Common myeloid progenitor, CD34-positive (primary cell): ENCODE data around the gene LY6G6C.

Experiments used
- CTCF ChIA-PET: fragments of 350-600 bp; sonication (Branson Sonifier 250); formaldehyde crosslinking; loops from one replicate; lab custom pipeline; 2021; ENCODE audit warnings: antibody characterized with exemption; lab: Charles Lee
- POLR2A ChIA-PET: fragments of 350-600 bp; sonication (Branson Sonifier 250); formaldehyde crosslinking; loops from one replicate; lab custom pipeline; 2021; ENCODE audit warnings: antibody characterized with exemption; lab: Charles Lee
- DNase-seq, 3 donors: peaks; one replicate each; pipeline versions ENCODE4 v3.0.0 to v3.0.0-alpha.2; 2013
- H3K27ac ChIP-seq, 2 experiments: 1 replicate in 1 of 2; 2 replicates in 1 of 2; pipeline ENCODE4 v1.7.0; 2013; ENCODE audit warnings: inconsistent platforms in 2 of 2, low read length in 2 of 2, mild to moderate bottlenecking in 2 of 2, low read depth in 1 of 2, moderate library complexity in 1 of 2; ENCODE audit not compliant: severe bottlenecking in 2 of 2, insufficient read depth in 1 of 2, poor library complexity in 1 of 2
- H3K27me3 ChIP-seq, 5 experiments: replicated peaks in 2 of 5; 1 replicate in 3 of 5; 2 replicates in 2 of 5; pipeline versions ENCODE4 v1.6.1 to v1.7.0; 2013; ENCODE audit warnings: low read length in 4 of 5, mild to moderate bottlenecking in 2 of 5, moderate library complexity in 2 of 5, inconsistent platforms in 1 of 5; ENCODE audit not compliant: insufficient read depth in 5 of 5, control insufficient read depth in 4 of 5
- H3K36me3 ChIP-seq, 4 experiments: 1 replicate in 2 of 4; 2 replicates in 2 of 4; pipeline versions ENCODE4 v1.6.1 to v1.7.0; 2013; ENCODE audit warnings: low read length in 3 of 4, control low read depth in 1 of 4, mild to moderate bottlenecking in 1 of 4; ENCODE audit not compliant: control insufficient read depth in 4 of 4, insufficient read depth in 4 of 4
- H3K4me1 ChIP-seq, 4 experiments: 1 replicate in 3 of 4; 2 replicates in 1 of 4; pipeline versions ENCODE4 v1.6.1 to v1.7.1; 2013; ENCODE audit warnings: low read length in 3 of 4, mild to moderate bottlenecking in 3 of 4, control low read depth in 1 of 4, inconsistent platforms in 1 of 4, moderate library complexity in 1 of 4; ENCODE audit not compliant: control insufficient read depth in 4 of 4, insufficient read depth in 4 of 4; ENCODE audit errors: control extremely low read depth in 1 of 4
- H3K4me3 ChIP-seq, 7 experiments: 1 replicate in 4 of 7; 2 replicates in 3 of 7; pipeline versions ENCODE4 v1.5.1 to v1.7.0; 2013; ENCODE audit warnings: mild to moderate bottlenecking in 7 of 7, low read length in 6 of 7, moderate library complexity in 6 of 7, inconsistent platforms in 2 of 7, low read depth in 2 of 7, control low read depth in 1 of 7; ENCODE audit not compliant: insufficient read depth in 4 of 7, control insufficient read depth in 1 of 7; ENCODE audit errors: extremely low read depth in 1 of 7
- H3K9me3 ChIP-seq, 5 experiments: 1 replicate in 4 of 5; 2 replicates in 1 of 5; pipeline versions ENCODE4 v1.6.1 to v1.7.1; 2013; ENCODE audit warnings: low read length in 4 of 5, mild to moderate bottlenecking in 2 of 5, inconsistent platforms in 1 of 5, low read depth in 1 of 5, moderate library complexity in 1 of 5; ENCODE audit not compliant: control insufficient read depth in 4 of 5, insufficient read depth in 2 of 5; ENCODE audit errors: control extremely low read depth in 1 of 5
- WGBS: methylation state at CpG from one replicate; pipeline ENCODE4 v1.1.5; 2013; ENCODE audit not compliant: insufficient coverage; 5-methylcytosine and 5-hydroxymethylcytosine counted together

Gene LY6G6C

DNA sequence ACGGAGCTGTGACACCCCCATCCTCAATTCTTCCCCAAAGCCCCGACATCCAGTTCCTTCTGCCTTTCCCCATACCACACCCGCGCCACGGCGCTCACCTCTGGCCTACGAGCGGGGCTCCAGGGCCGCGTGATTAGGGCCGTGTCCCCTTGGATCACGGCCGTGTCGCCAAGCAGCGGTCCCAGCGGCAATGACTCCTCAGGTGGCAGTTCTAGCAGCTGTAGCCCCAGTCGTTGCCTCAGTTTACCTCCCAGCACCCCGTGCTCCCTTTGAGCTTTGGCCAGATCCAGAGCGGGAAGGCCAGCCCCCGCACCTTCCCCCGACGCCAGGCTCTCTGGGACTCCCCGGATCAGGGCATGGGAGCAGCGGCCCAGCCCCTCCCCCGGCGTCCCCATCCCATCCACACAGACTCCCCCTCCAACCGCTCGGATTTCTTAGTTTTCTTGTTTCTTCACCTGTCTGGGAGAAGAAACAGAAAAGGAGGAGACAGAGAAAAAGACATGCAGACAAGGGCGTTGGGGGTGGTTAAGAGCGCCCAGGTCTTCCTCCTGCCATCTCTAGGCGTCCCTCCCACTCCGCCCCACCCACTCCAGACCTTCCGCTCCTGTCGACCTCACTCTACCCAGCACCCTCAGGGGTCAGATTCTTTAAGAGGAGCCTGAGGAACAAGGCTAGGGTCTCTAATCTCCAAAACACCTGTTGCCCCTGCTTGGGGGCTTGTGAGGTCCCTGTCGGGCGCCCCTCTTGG is 7.4 kb upstream of the LY6G6C start, which contains the start of gene DDAH2:
TSS of gene DDAH2 (minus strand) at position 533 of the 748 bp plus-strand sequence. CDS start at position 395, 138 bp downstream.
- Histone ChIP-seq H3K4me3 (peak within 1 kb of the TSS; percentile 81 to 100 (median 95)), H3K27ac (peak within 1 kb of the TSS; percentile 64 to 88), H3K4me1 (peaks cover 16 to 77% (median 67%) of the 10 kb centered on the region in 4 experiments), H3K27me3 (no peaks in the 10 kb centered on the region), H3K9me3 (no peaks in the 10 kb centered on the region), H3K36me3 (peaks cover 7 to 54% (median 35%) of the 10 kb centered on the region in 4 experiments)
- ChIA-PET POLR2A (interaction anchor here (1.1 to 2.2 kb wide), 9 partner anchors 10 to 102 kb away, joined by 4 to 53 read pairs (median 10); partner anchors contain the start of genes HSPA1B, LSM2 and MSH5), CTCF (interaction anchor here (0.9 to 19.7 kb wide), 14 partner anchors 10 to 102 kb away, joined by 3 to 268 read pairs (median 6); partner anchors contain the start of genes C6orf47, CLIC1, HSPA1A and HSPA1B)
- DNase-seq: no peak
- WGBS: 43% methylated on average over 21 of the region's 36 CpGs

DNA sequence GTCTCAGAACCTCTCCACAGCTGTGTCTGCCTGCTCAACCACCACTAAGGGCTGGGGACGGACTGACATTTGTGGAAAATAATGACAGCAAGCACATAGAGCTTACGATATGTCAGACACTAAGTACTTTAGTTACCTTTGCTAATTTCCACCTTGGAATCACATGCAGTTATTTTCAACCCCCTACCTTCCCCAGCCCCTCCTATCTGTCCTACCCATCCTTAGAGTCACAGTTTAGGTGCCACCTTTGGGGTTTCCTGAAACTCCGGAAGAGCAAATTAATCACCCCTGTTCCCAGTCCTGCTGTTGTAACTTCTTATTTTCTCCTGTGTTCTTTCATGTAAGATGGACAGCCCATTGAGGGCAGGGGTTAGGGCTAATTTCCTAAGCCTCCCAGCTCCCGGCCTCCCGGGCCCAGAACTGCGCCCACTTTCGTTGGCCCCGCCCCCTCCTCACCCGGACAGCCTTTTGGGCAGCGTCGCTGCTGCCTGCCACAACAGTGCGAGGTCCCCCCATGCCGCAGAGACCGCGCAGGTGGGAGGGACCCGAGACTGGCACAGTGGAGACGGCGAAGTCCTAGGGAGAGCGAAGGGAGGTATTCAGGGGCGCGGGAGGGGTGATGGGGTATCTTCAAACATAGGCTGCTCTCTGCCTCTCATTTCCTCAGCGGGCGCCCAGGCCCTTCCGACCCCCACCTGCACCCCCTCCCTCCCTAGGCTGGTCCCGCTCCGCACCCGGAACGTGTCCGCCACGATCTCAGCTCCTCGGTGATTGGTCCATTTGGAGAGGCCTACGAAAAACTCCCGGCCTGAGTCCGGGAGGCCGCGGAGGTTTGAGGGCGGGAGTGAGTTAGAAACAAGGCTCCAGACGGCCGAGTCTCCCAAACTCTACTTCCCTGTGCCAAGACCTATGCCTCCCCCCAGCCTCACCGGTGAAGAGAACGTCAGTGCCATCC is 6.4 kb upstream of the LY6G6C start:
- Histone ChIP-seq H3K27me3 (no peaks in the 10 kb centered on the region), H3K4me3 (peak overlapping the region in 6 of 7 experiments; percentile 11 to 100 (median 95)), H3K27ac (peak overlapping the region; percentile 64 to 88), H3K9me3 (no peaks in the 10 kb centered on the region), H3K4me1 (peaks cover 13 to 76% (median 67%) of the 10 kb centered on the region in 4 experiments), H3K36me3 (peaks cover 7 to 44% (median 26%) of the 10 kb centered on the region in 4 experiments)
- 80% methylated on average over 24 of the region's 41 CpGs for WGBS
- ChIA-PET POLR2A (interaction anchor here (0.6 to 1.5 kb wide), 11 partner anchors 8 to 99 kb away, joined by 3 to 21 read pairs (median 5); partner anchors contain the start of genes CLIC1, HSPA1B and MSH5), CTCF (interaction anchor here (0.6 to 19.7 kb wide), 15 partner anchors 11 to 105 kb away, joined by 3 to 268 read pairs (median 4); partner anchors contain the start of genes ABHD16A, CLIC1, LY6G6D and MSH5)
- peak in 2 of 3 donors; percentile 92 to 93 for DNase-seq

DNA sequence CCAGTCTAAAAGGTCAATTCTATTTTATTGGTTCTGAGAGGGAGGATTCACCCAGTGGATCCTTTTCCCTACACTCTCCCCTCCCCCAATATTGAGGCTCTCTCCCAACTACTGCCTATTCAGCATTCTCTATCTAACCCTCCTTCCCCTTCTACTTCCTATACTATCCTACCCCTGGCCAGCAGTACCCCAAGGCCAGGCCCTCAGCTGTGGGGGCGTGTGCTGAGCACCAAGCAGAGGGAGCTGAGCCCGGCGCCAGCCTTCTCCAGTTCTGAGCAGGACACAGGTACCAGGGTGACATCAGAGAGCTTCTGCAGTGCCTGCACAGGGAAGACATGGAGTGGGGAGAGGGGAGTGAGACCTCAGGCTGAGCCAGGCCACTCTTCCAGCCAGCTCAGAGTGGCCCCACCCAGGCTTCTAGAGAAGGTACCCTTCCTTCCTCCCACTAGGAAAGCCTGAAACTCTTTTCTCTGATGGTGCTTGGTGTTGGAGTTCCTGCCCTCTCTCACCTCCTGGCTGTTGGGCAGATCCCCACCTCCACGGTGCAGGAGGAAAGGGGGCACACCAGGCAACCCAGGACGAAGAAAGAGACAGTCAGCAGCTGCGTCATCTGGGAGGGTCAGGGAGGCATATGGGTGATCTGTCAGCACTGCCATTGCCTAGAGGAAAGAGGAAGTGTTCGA is 5.6 kb upstream of the LY6G6C start:
- 41% methylated on average over 6 of the region's 7 CpGs for WGBS
- Histone ChIP-seq H3K27me3 (no peaks in the 10 kb centered on the region), H3K9me3 (no peaks in the 10 kb centered on the region), H3K36me3 (peaks cover 5 to 41% (median 23%) of the 10 kb centered on the region in 4 experiments), H3K4me1 (peaks cover 13 to 75% (median 70%) of the 10 kb centered on the region in 4 experiments), H3K27ac (peak overlapping the region; percentile 64 to 88), H3K4me3 (peak overlapping the region in 5 of 7 experiments; percentile 7 to 95 (median 44))
- DNase-seq: peak in 1 of 3 donors; percentile 78
- CTCF ChIA-PET: interaction anchor here (0.6 to 19.7 kb wide), 15 partner anchors 12 to 106 kb away, joined by 3 to 268 read pairs (median 3); partner anchors contain the start of genes ABHD16A, CLIC1, LY6G6D and MSH5
- POLR2A ChIA-PET: interaction anchor here (0.6 to 1.5 kb wide), 11 partner anchors 9 to 100 kb away, joined by 3 to 21 read pairs (median 5); partner anchors contain the start of genes CLIC1, HSPA1B and MSH5

DNA sequence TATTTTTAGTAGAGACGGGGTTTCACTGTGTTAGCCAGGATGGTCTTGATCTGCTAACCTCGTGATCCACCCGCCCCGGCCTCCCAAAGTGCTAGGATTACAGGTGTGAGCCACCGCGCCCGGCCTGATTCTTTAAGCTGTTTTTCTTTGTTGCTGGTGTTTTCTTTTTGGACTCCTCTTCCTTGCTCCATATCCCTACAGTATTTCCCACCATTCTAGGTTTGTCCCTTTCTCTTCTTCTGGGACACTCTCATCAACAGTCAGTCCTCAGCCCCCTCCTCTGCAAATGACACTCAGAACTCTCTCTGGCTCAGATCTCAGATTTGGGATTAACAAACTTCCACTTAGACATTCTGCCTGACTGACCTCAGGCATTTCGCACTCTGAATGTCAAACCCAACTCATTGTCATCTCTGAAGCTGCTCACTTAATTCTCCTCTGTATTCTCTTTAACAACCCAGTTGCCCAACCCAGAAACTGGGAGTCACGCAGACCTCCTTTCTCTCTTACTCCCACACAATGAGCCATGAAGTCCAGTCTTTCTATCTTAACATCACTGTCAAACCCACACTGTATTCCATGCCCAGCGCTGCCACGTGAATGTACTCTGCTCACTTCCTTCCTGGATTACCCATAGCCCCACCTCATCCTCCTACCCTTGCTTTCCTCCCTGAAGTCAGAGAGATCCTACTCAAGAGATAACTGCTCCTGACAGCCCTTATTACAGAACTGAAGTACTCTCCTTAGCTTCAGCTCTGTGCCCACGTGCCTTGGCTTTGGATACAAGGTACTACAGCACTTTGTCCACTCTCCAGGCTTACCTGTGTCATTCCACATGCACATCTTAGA is 4.2 kb upstream of the LY6G6C start:
- Histone ChIP-seq H3K36me3 (peaks cover under 1 to 28% (median 12%) of the 10 kb centered on the region in 4 experiments), H3K27me3 (no peaks in the 10 kb centered on the region), H3K27ac (peak overlapping the region in 1 of 2 experiments; percentile 88), H3K4me1 (peaks cover 13 to 74% (median 68%) of the 10 kb centered on the region in 4 experiments), H3K4me3 (no peak overlapping the region), H3K9me3 (no peaks in the 10 kb centered on the region)
- ChIA-PET POLR2A (interaction anchor here (0.7 to 1.2 kb wide), 3 partner anchors 10 to 105 kb away, joined by 3 to 6 read pairs (median 3); partner anchors contain the start of gene LY6G6D), CTCF (interaction anchor here (0.8 to 19.7 kb wide), 10 partner anchors 10 to 110 kb away, joined by 3 to 268 read pairs (median 6); partner anchors contain the start of genes CLIC1, LY6G6D, MSH5 and SAPCD1)
- no peak for DNase-seq
- 61% methylated on average over 8 of the region's 12 CpGs for WGBS

DNA sequence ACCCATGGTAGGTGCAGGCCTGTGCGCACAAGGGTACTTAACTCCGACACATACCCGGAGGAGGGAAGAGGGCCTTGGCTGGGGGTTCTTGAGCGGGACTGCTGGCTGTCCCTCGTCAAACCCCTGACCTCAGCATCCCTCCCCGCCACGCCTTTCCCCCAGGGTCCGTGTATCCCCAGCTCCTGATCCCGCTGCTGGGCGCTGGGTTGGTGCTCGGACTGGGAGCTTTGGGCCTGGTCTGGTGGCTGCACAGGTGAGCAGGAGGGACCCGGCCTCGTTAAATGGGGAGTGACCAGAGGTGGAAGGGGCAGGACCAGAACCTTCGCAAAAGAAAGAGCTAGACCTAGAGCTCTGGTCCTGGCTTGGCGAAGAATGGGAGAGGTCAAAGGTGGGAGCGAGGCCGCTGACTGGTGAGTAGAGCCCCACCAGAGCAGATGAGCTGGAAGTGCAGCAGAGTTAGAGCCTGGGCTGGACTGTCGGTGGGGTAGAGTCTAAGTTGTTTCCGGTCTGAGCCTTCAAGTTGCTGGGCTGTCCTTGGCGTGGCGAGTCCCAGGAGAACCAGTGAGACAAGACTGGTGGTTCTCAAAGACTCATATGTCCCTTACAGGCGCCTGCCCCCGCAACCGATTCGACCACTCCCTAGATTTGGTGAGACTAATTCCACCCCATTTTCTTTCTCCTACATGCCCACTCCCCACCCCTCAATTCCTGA is 2.6 kb upstream of the LY6G6C start:
- Histone ChIP-seq H3K36me3 (peaks cover 0 to 26% (median 9%) of the 10 kb centered on the region in 4 experiments), H3K27ac (peak overlapping the region in 1 of 2 experiments; percentile 65), H3K4me3 (peak overlapping the region in 4 of 7 experiments; percentile 32 to 69 (median 62)), H3K27me3 (no peaks in the 10 kb centered on the region), H3K4me1 (peaks cover 13 to 65% (median 57%) of the 10 kb centered on the region in 4 experiments), H3K9me3 (no peaks in the 10 kb centered on the region)
- 90% methylated on average over 22 of the region's 25 CpGs for WGBS
- ChIA-PET CTCF (interaction anchor here (1.0 to 19.7 kb wide), 14 partner anchors 9 to 106 kb away, joined by 3 to 268 read pairs (median 6); partner anchors contain the start of genes LY6G6D, LY6G6F, MSH5 and SAPCD1), POLR2A (interaction anchor here (1.2 to 2.6 kb wide), 3 partner anchors 12 to 107 kb away, joined by 6 to 21 read pairs (median 16); partner anchors contain the start of gene MSH5)
- DNase-seq: no peak
